ENCODE data around the gene ZC3H6.
A peak's percentile ranks its signal among the peaks of the same experiment; 100 is the strongest.

Gene ZC3H6, protein sequence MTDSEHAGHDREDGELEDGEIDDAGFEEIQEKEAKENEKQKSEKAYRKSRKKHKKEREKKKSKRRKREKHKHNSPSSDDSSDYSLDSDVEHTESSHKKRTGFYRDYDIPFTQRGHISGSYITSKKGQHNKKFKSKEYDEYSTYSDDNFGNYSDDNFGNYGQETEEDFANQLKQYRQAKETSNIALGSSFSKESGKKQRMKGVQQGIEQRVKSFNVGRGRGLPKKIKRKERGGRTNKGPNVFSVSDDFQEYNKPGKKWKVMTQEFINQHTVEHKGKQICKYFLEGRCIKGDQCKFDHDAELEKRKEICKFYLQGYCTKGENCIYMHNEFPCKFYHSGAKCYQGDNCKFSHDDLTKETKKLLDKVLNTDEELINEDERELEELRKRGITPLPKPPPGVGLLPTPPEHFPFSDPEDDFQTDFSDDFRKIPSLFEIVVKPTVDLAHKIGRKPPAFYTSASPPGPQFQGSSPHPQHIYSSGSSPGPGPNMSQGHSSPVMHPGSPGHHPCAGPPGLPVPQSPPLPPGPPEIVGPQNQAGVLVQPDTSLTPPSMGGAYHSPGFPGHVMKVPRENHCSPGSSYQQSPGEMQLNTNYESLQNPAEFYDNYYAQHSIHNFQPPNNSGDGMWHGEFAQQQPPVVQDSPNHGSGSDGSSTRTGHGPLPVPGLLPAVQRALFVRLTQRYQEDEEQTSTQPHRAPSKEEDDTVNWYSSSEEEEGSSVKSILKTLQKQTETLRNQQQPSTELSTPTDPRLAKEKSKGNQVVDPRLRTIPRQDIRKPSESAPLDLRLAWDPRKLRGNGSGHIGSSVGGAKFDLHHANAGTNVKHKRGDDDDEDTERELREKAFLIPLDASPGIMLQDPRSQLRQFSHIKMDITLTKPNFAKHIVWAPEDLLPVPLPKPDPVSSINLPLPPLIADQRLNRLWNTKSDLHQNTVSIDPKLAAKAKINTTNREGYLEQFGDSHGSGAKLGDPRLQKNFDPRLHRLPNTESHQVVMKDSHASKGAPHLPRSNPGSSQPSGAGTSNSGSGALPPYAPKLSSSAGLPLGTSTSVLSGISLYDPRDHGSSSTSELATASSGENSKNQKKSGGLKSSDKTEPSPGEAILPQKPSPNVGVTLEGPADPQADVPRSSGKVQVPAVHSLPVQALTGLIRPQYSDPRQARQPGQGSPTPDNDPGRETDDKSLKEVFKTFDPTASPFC

DNA sequence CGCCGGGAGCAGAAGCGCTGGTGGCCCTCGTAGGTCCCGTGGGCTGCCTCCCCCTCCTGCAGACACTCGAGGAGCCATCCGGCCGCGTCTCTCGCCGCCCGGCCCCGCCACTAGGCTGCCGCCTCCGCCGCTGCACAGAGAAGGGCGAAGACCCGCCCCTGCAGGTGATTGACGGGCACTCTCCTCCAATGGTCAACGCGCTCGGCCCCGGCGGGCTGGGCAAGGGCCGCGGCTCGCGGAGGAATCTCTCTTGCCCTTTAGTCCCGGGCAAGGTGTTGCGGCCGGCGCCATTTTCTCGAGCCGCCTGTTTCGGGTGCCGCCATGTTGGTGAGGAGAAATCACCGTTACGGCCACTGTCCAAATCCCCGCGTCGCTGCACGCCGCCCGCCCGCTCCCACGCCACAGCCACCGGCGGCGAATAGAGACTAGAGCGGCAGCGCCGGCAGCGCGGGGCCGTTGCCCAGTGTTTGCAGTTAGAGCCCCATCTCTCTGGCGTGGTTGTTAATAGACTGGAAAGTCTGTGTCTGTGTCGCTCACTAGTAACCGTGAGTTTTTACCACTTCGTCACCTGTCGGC is at the start of gene ZC3H6:
ZC3H6 (plus strand) TSS at position 287 of the 576 bp plus-strand sequence. CDS start 398 bp downstream, outside the sequence.
- Histone ChIP-seq H2AFZ (ENCODE audit: low read depth, low read length, severe bottlenecking) (peak within 1 kb of the TSS; percentile 49), H3K9ac (ENCODE audit: low read length) (peak within 1 kb of the TSS; percentile 100), H3K9me2 (replicated peaks; ENCODE audit: insufficient read depth, low read length) (no peaks in the 10 kb centered on the region), H3K27me3 (ENCODE audit: low read length) (no peaks in the 10 kb centered on the region), H3K9me3 (ENCODE audit: insufficient read depth, low read length) (no peaks in the 10 kb centered on the region), H4K20me1 (ENCODE audit: low read depth, low read length) (no peaks in the 10 kb centered on the region), H3K4me3 (ENCODE audit: insufficient read depth, low read length, poor library complexity, severe bottlenecking) (peak within 1 kb of the TSS; percentile 94), H3K79me2 (ENCODE audit: insufficient read depth, low read length) (no peaks in the 10 kb centered on the region), H3K4me2 (ENCODE audit: low read depth, low read length, poor library complexity, severe bottlenecking) (peak within 1 kb of the TSS; percentile 99), H3K36me3 (ENCODE audit: low read length) (no peaks in the 10 kb centered on the region), H3F3A (ENCODE audit: insufficient read depth) (peaks cover 36% of the 10 kb centered on the region), H3K27ac (ENCODE audit: low read depth, low read length) (peak within 1 kb of the TSS; percentile 90)
- TF ChIP-seq EZH2phosphoT487 (conservative IDR thresholded peaks at IDR 0.05; ENCODE audit: low read length) (no peak), CTCF (IDR thresholded peaks at IDR 0.05; ENCODE audit: insufficient read depth, low read length, poor library complexity, severe bottlenecking) (no peak)

GRCh38 chr2:112229348-112229747 is 46.0 kb upstream of the ZC3H6 start:
- Histone ChIP-seq H3K4me2 (ENCODE audit: low read depth, low read length, poor library complexity, severe bottlenecking) (no peak overlapping the region), H3K79me2 (ENCODE audit: insufficient read depth, low read length) (peaks cover 3% of the 10 kb centered on the region), H3K27me3 (ENCODE audit: low read length) (no peaks in the 10 kb centered on the region), H3K9ac (ENCODE audit: low read length) (no peak overlapping the region), H3K9me3 (ENCODE audit: insufficient read depth, low read length) (no peaks in the 10 kb centered on the region), H3K4me3 (ENCODE audit: insufficient read depth, low read length, poor library complexity, severe bottlenecking) (no peak overlapping the region), H3F3A (ENCODE audit: insufficient read depth) (peaks cover 15% of the 10 kb centered on the region), H3K27ac (ENCODE audit: low read depth, low read length) (no peak overlapping the region), H3K36me3 (ENCODE audit: low read length) (peaks cover 66% of the 10 kb centered on the region), H3K9me2 (replicated peaks; ENCODE audit: insufficient read depth, low read length) (no peaks in the 10 kb centered on the region), H2AFZ (ENCODE audit: low read depth, low read length, severe bottlenecking) (no peak overlapping the region), H4K20me1 (ENCODE audit: low read depth, low read length) (no peaks in the 10 kb centered on the region)
- TF ChIP-seq CTCF (IDR thresholded peaks at IDR 0.05; ENCODE audit: insufficient read depth, low read length, poor library complexity, severe bottlenecking) (no peak), EZH2phosphoT487 (conservative IDR thresholded peaks at IDR 0.05; ENCODE audit: low read length) (no peak)

DNA sequence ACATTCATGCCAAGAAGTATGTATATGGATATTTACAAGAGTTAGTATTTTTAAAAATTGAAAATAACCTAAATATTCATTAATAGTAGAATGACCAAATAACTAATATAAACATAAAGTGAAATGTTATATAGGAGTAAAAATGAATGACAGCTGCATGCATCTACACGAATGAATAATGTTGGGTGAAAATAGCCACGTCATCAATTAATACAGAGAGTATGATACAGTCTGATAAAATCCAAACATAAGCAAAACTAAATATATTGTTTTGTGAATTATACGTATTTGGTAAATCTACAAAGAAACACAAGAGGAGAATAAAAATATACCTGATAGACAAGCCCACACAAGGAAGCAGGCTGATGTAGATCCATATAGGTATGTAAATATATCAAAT is 45.0 kb upstream of the ZC3H6 start:
- no peak overlapping the region for H2AFZ ChIP-seq (ENCODE audit: low read depth, low read length, severe bottlenecking)

More for the DNA sequence above, 45.0 kb upstream of the ZC3H6 start:
- Histone ChIP-seq H3K27me3 (ENCODE audit: low read length) (no peaks in the 10 kb centered on the region), H3F3A (ENCODE audit: insufficient read depth) (peaks cover 20% of the 10 kb centered on the region), H3K27ac (ENCODE audit: low read depth, low read length) (no peak overlapping the region), H3K9me2 (replicated peaks; ENCODE audit: insufficient read depth, low read length) (no peaks in the 10 kb centered on the region), H3K4me2 (ENCODE audit: low read depth, low read length, poor library complexity, severe bottlenecking) (no peak overlapping the region), H3K4me3 (ENCODE audit: insufficient read depth, low read length, poor library complexity, severe bottlenecking) (no peak overlapping the region), H3K36me3 (ENCODE audit: low read length) (peaks cover 65% of the 10 kb centered on the region), H3K9ac (ENCODE audit: low read length) (no peak overlapping the region), H4K20me1 (ENCODE audit: low read depth, low read length) (no peaks in the 10 kb centered on the region), H3K9me3 (ENCODE audit: insufficient read depth, low read length) (no peaks in the 10 kb centered on the region), H3K79me2 (ENCODE audit: insufficient read depth, low read length) (peaks cover 3% of the 10 kb centered on the region)
- TF ChIP-seq EZH2phosphoT487 (conservative IDR thresholded peaks at IDR 0.05; ENCODE audit: low read length) (no peak), CTCF (IDR thresholded peaks at IDR 0.05; ENCODE audit: insufficient read depth, low read length, poor library complexity, severe bottlenecking) (no peak)
